ENCODE results near the gene SLC44A4. TPM values are rescaled to one million over a fixed set of nuclear protein-coding genes. Genes with fewer than 3 reads are reported as not detected.
A peak's percentile ranks its signal among the peaks of the same experiment; 100 is the strongest.

SLC44A4 gene
- total and polyA plus RNA-seq, 9 of the 15 experiments (the other 6 are each of a cell fraction or from before 2014, with no cell fraction given) = 7.9 to 18.6 (median 11.2) TPM

- peak; percentile 73 for TF ChIP-seq JUN (IDR thresholded peaks at IDR 0.05; ENCODE audit: borderline replicate concordance, low read depth, low read length)
- TF ChIP-seq JUN (CRISPR knock-in tag; IDR thresholded peaks at IDR 0.05; ENCODE audit: borderline replicate concordance) = no peak
- TF ChIP-seq E2F3 (CRISPR knock-in tag; IDR thresholded peaks at IDR 0.05) = peak; percentile 26; the same call in 1 of the 2 replicates
- 0 out of 2 replicates have a peak, but pooled peaks have one; percentile 24 for TF ChIP-seq CC2D1A (IDR thresholded peaks at IDR 0.05)
- no peak; the same call in 1 of the 2 replicates for TF ChIP-seq ZNF175 (CRISPR knock-in tag; IDR thresholded peaks at IDR 0.05; ENCODE audit: low read depth)
- TF ChIP-seq MAFK (IDR thresholded peaks at IDR 0.05; ENCODE audit: low read length) = peak; percentile 97
- TF ChIP-seq USF1 (CRISPR knock-in tag; IDR thresholded peaks at IDR 0.05) = peak; percentile 26; the same call in 1 of the 2 replicates
- no peak for TF ChIP-seq ZNF217 (CRISPR knock-in tag; IDR thresholded peaks at IDR 0.05)
- no peak for TF ChIP-seq REST (IDR thresholded peaks at IDR 0.05; ENCODE audit: borderline replicate concordance)
- TF ChIP-seq REST (CRISPR knock-in tag; IDR thresholded peaks at IDR 0.05; ENCODE audit: low read depth) = peak; percentile 62; the same call in 1 of the 2 replicates
- peak; percentile 66; the same call in 1 of the 2 replicates for TF ChIP-seq ZBTB7A (IDR thresholded peaks at IDR 0.05; ENCODE audit: borderline replicate concordance, control insufficient read depth, low read depth, low read length)
- peak; percentile 22 to 69; a peak in 3 of 4 replicates for TF ChIP-seq RCOR1 (IDR thresholded peaks at IDR 0.05; ENCODE audit: borderline replicate concordance in 1 of 2, low read depth in 2 of 2, low read length in 2 of 2)
- TF ChIP-seq EHMT2 (IDR thresholded peaks at IDR 0.05) = peak; percentile 77; the same call in 1 of the 2 replicates
- no peak for TF ChIP-seq RBM17 (IDR thresholded peaks at IDR 0.05; ENCODE audit: borderline replicate concordance, low read depth, low read length)
- no peak for TF ChIP-seq ZBTB49 (CRISPR knock-in tag; IDR thresholded peaks at IDR 0.05; ENCODE audit: borderline replicate concordance)
Measured at GRCh38 chr6:31822036-31822821, 56.6 kb downstream of the SLC44A4 start (continued).
